ENCODE data around the gene PMEPA1. TPM values are rescaled to one million over a fixed set of nuclear protein-coding genes. Genes with fewer than 3 reads are reported as not detected.
A peak's percentile ranks its signal among the peaks of the same experiment; 100 is the strongest.

PMEPA1 gene
- total RNA-seq, 2 experiments from 2014 or later: 1.4 to 3.7 TPM

DNA sequence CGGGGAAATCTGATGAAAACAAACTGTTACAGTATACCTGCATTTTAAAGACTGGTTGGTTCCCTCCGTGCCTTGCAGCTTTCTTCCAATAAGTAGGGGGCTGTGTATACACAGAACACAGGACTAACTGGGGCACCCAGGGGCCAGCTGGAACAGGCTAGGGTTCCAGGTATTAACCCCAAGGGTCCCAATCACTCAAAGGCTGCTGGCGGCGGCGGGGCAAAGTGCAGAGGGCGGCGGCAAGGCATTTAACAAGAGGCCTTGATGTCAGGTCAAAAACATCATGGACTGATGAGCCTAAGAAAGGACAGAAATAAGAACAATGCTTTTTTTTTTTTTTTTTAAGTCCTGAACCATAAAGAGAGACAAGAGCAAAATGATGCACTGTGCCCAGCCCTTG lies 2.5 kb downstream of the PMEPA1 start:
- Histone ChIP-seq H3K79me2 (ENCODE audit: insufficient read depth, low read depth, low read length) (peaks cover 27% of the 10 kb centered on the region; the same call in 1 of the 2 replicates), H3K27ac (ENCODE audit: low read depth, low read length, poor library complexity, severe bottlenecking) (no peak overlapping the region), H3K4me1 (ENCODE audit: insufficient read depth, low read length, poor library complexity, severe bottlenecking) (peaks cover 75% of the 10 kb centered on the region), H3K4me2 (ENCODE audit: low read length) (peak overlapping the region; percentile 72), H3K9me3 (ENCODE audit: low read length) (no peaks in the 10 kb centered on the region), H3K4me3 (ENCODE audit: low read depth, low read length, poor library complexity, severe bottlenecking) (peak overlapping the region; percentile 75), H3K36me3 (ENCODE audit: insufficient read depth, low read length) (no peaks in the 10 kb centered on the region), H3K9me2 (ENCODE audit: insufficient read depth, low read length) (no peaks in the 10 kb centered on the region), H2AFZ (ENCODE audit: low read length) (no peak overlapping the region), H4K20me1 (ENCODE audit: insufficient read depth, low read length) (peaks cover 22% of the 10 kb centered on the region)
- CTCF ChIA-PET (ENCODE audit: unreplicated experiment): no interaction called here
- POLR2A ChIA-PET: interaction anchor here (0.5 to 1.8 kb wide), 2 partner anchors 25 to 86 kb away, joined by 4 to 5 read pairs; no protein-coding TSS in a partner anchor
- BruUV-seq (replicated peaks): no TSS peak
- TF ChIP-seq EZH2phosphoT487 (IDR thresholded peaks at IDR 0.05; ENCODE audit: borderline replicate concordance, low read depth, low read length): no peak
- no peak for TF ChIP-seq CTCF (conservative IDR thresholded peaks at IDR 0.05; ENCODE audit: low read length)
- intact Hi-C loops (cut with micrococcal nuclease; ENCODE audit: unreplicated experiment): no loop called here
- DNase-seq (ENCODE audit: low spot score): no peak

DNA sequence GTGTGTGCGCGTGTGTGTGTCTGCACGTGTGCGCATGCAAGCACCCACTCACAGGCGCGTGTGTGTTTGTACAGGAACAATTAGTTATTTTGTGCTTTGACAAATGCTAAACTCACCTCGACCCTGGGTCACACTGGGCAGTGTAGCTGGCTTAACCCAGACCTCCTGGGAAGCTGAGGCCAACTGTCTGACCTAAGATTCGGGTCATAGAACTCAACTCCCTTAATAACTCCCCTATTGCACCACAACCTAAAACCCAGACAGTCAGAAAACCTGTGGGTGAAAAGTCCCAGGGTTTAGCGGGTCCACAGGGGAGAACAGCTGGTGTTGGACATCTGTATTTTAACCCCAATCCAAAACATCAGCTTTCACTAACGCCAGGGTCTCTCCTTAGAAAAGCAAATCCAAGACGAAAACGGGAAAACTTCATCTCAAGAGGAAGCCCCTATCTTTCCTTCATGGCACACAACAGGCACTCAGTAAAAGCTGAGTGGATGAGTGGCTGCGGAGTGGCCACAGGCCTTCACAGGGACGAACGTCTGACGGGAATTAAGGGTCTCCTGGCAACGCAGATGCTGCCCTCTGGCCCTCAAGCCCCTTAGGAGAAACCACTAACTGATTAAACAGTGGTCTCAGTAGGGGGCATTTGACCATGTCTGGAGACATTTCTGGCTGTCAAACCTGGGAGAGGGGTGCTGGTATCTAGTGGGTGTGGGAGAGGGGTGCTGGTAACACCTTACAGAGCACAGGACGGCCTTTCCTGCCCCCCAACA lies 4.5 kb downstream of the PMEPA1 start:
- Histone ChIP-seq H3K4me1 (ENCODE audit: insufficient read depth, low read length, poor library complexity, severe bottlenecking) (peaks cover 86% of the 10 kb centered on the region), H3K4me3 (ENCODE audit: low read depth, low read length, poor library complexity, severe bottlenecking) (no peak overlapping the region), H3K9me2 (ENCODE audit: insufficient read depth, low read length) (no peaks in the 10 kb centered on the region), H4K20me1 (ENCODE audit: insufficient read depth, low read length) (peaks cover 25% of the 10 kb centered on the region), H3K4me2 (ENCODE audit: low read length) (peak overlapping the region; percentile 72; the same call in 1 of the 2 replicates), H3K79me2 (ENCODE audit: insufficient read depth, low read depth, low read length) (peaks cover 37% of the 10 kb centered on the region; the same call in 1 of the 2 replicates), H3K36me3 (ENCODE audit: insufficient read depth, low read length) (no peaks in the 10 kb centered on the region), H2AFZ (ENCODE audit: low read length) (no peak overlapping the region), H3K9me3 (ENCODE audit: low read length) (no peaks in the 10 kb centered on the region), H3K27ac (ENCODE audit: low read depth, low read length, poor library complexity, severe bottlenecking) (no peak overlapping the region)
- no peak for DNase-seq (ENCODE audit: low spot score)
- intact Hi-C loops (cut with micrococcal nuclease; ENCODE audit: unreplicated experiment): no loop called here
- ChIA-PET CTCF (ENCODE audit: unreplicated experiment) (no interaction called here), POLR2A (interaction anchor here (1.8 kb wide), 1 partner anchor 23 kb away, joined by 4 read pairs; no protein-coding TSS in a partner anchor)
- TF ChIP-seq EZH2phosphoT487 (IDR thresholded peaks at IDR 0.05; ENCODE audit: borderline replicate concordance, low read depth, low read length) (no peak), CTCF (conservative IDR thresholded peaks at IDR 0.05; ENCODE audit: low read length) (no peak)
- no TSS peak for BruUV-seq (replicated peaks)

- intact Hi-C loops (cut with micrococcal nuclease; ENCODE audit: unreplicated experiment): no loop called here
- H3K27ac ChIP-seq (ENCODE audit: low read depth, low read length, poor library complexity, severe bottlenecking): no peak overlapping the region
- peaks cover 30% of the 10 kb centered on the region for H4K20me1 ChIP-seq (ENCODE audit: insufficient read depth, low read length)
- H3K36me3 ChIP-seq (ENCODE audit: insufficient read depth, low read length): no peaks in the 10 kb centered on the region
- no peak overlapping the region for H3K4me3 ChIP-seq (ENCODE audit: low read depth, low read length, poor library complexity, severe bottlenecking)
- CTCF ChIA-PET (ENCODE audit: unreplicated experiment): no interaction called here
- DNase-seq (ENCODE audit: low spot score): no peak
- H3K4me2 ChIP-seq (ENCODE audit: low read length): peak overlapping the region; percentile 79; the same call in 1 of the 2 replicates
- peaks cover 48% of the 10 kb centered on the region; the same call in 1 of the 2 replicates for H3K79me2 ChIP-seq (ENCODE audit: insufficient read depth, low read depth, low read length)
- H3K9me2 ChIP-seq (ENCODE audit: insufficient read depth, low read length): no peaks in the 10 kb centered on the region
- peaks cover 97% of the 10 kb centered on the region for H3K4me1 ChIP-seq (ENCODE audit: insufficient read depth, low read length, poor library complexity, severe bottlenecking)
- POLR2A ChIA-PET: no interaction called here
- no TSS peak for BruUV-seq (replicated peaks)
- TF ChIP-seq EZH2phosphoT487 (IDR thresholded peaks at IDR 0.05; ENCODE audit: borderline replicate concordance, low read depth, low read length) (no peak), CTCF (conservative IDR thresholded peaks at IDR 0.05; ENCODE audit: low read length) (no peak)
- no peaks in the 10 kb centered on the region for H3K9me3 ChIP-seq (ENCODE audit: low read length)
- H2AFZ ChIP-seq (ENCODE audit: low read length): no peak overlapping the region
These were observed 5.6 kb downstream of the PMEPA1 start for GRCh38 chr20:57704245-57704644.

Data from OCI-LY7 (cell line).